Hepatocyte (in vitro differentiated cells): Measurements from ENCODE around the gene ENOX1.

Experiments used
- CTCF ChIP-seq: fragments of 200-600 bp; sonication (generic); IDR thresholded peaks from 2 replicates; pipeline ENCODE4 v1.5.1; 2016; ENCODE audit warnings: antibody characterized with exemption, mild to moderate bottlenecking; ENCODE audit not compliant: poor library complexity
- EZH2 ChIP-seq: fragments of 200-600 bp; sonication (generic); IDR thresholded peaks from 2 replicates; pipeline ENCODE4 v1.6.1; 2016; ENCODE audit warnings: antibody characterized with exemption, mild to moderate bottlenecking, borderline replicate concordance
- EZH2phosphoT487 ChIP-seq: fragments of 200-600 bp; sonication (generic); IDR thresholded peaks from one replicate; pipeline ENCODE4 v1.6.1; 2018; ENCODE audit warnings: antibody characterized with exemption, mild to moderate bottlenecking, low read depth, moderate library complexity; ENCODE audit not compliant: unreplicated experiment, severe bottlenecking

DNA sequence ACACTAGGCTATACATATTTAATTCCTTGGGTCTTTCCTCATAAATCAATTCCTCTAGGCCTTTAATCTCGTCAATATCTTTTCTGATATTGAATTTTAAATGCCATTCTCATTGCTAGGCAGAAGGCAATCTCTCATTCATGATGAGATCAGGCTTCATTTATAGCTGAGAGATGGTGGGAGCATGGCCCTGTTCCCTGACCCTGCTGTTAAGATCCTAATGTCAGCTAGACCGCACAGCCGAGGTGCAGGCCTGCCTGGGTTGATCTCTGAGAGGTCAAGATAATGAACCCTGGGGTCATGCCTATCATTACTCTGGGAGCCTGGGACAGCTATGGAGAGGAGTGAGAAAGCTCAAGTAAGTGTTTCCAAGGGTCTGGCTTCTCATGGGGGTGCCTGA, 509.6 kb downstream of the ENOX1 start:
- no peak for TF ChIP-seq CTCF
- no peak for TF ChIP-seq EZH2phosphoT487
- no peak for TF ChIP-seq EZH2
